Endothelial cell of umbilical vein (primary cell): ENCODE results near the gene MTREX. TPM values are rescaled to one million over a fixed set of nuclear protein-coding genes. Genes with fewer than 3 reads are reported as not detected.

Experiments used
- BruUV-seq: library from RNA; stranded (reverse); fragments of 400-500 nt; replicated peaks from 2 replicates; lab custom pipeline; 2021; lab: Mats Ljungman, UMichigan
- CTCF ChIA-PET: fragments of 300-600, 350-600 bp; sonication (Branson Sonifier 250); formaldehyde crosslinking; loops from one replicate; lab custom pipeline; 2021; ENCODE audit warnings: antibody characterized with exemption, inconsistent platforms; lab: Charles Lee
- POLR2A ChIA-PET: fragments of 300-600, 350-600 bp; sonication (Branson Sonifier 250); formaldehyde crosslinking; loops from one replicate; lab custom pipeline; 2021; ENCODE audit warnings: antibody characterized with exemption, inconsistent platforms; lab: Charles Lee
- DNase-seq: peaks from one replicate; pipeline ENCODE4 v3.0.0-alpha.2; 2011; ENCODE audit warnings: low read depth, low spot score
- FAIRE-seq: peaks from 2 replicates; lab custom pipeline; 2011; peaks lifted over from hg19 to GRCh38; lab: Jason Lieb, UNC
- H2AFZ ChIP-seq: 2 replicates; pipeline ENCODE4 v1.6.0; 2012; ENCODE audit warnings: low read depth, low read length, control low read depth, inconsistent platforms
- H3K27ac ChIP-seq: 2 replicates; pipeline ENCODE4 v1.5.1; 2011; ENCODE audit warnings: low read depth, mild to moderate bottlenecking, control low read depth, low read length, moderate library complexity; ENCODE audit not compliant: insufficient read depth
- H3K27me3 ChIP-seq, 2 experiments: 2 replicates each; pipeline versions ENCODE4 v1.6.0 to v1.6.1; 2011; ENCODE audit warnings: low read length in 2 of 2, mixed read lengths in 1 of 2; ENCODE audit not compliant: control insufficient read depth in 2 of 2, insufficient read depth in 2 of 2
- H3K36me3 ChIP-seq, 2 experiments: 2 replicates in 1 of 2; 3 replicates in 1 of 2; pipeline ENCODE4 v1.5.1; 2011; ENCODE audit warnings: low read length in 2 of 2, mild to moderate bottlenecking in 1 of 2, moderate library complexity in 1 of 2; ENCODE audit not compliant: control insufficient read depth in 2 of 2, insufficient read depth in 2 of 2; ENCODE audit errors: extremely low read depth in 1 of 2
- H3K4me1 ChIP-seq: 3 replicates; pipeline ENCODE4 v1.5.1; 2011; ENCODE audit warnings: mild to moderate bottlenecking, low read length; ENCODE audit not compliant: control insufficient read depth, insufficient read depth; ENCODE audit errors: extremely low read depth
- H3K4me2 ChIP-seq: 2 replicates; pipeline ENCODE4 v1.6.1; 2011; ENCODE audit warnings: low read length, control low read depth, mixed read lengths; ENCODE audit not compliant: insufficient read depth
- H3K4me3 ChIP-seq, 3 experiments: fragments of 200-600 bp in 1 of 3; sonication (generic), shearing (Covaris generic) in 1 of 3; replicated peaks in 1 of 3; 2 replicates each; pipeline ENCODE4 v1.5.1; 2011 to 2016; ENCODE audit warnings: control low read depth in 3 of 3, low read length in 3 of 3, mild to moderate bottlenecking in 2 of 3, inconsistent platforms in 1 of 3, low read depth in 1 of 3, moderate library complexity in 1 of 3; ENCODE audit not compliant: insufficient read depth in 1 of 3
- H3K79me2 ChIP-seq: 2 replicates; pipeline ENCODE4 v1.6.0; 2012; ENCODE audit warnings: low read length, inconsistent platforms; ENCODE audit not compliant: control insufficient read depth, insufficient read depth
- H3K9ac ChIP-seq: replicated peaks from 2 replicates; pipeline ENCODE3; 2011; ENCODE audit warnings: low read length, control low read depth; ENCODE audit not compliant: insufficient read depth; ENCODE audit errors: extremely low read depth
- H3K9me1 ChIP-seq: replicated peaks from 3 replicates; pipeline ENCODE4 v1.6.0; 2011; ENCODE audit warnings: mild to moderate bottlenecking, low read length; ENCODE audit not compliant: control insufficient read depth, insufficient read depth; ENCODE audit errors: extremely low read depth
- H3K9me3 ChIP-seq: replicated peaks from 2 replicates; pipeline ENCODE4 v1.5.1; 2012; ENCODE audit warnings: low read length, inconsistent platforms; ENCODE audit not compliant: control insufficient read depth, insufficient read depth
- H4K20me1 ChIP-seq: replicated peaks from 2 replicates; pipeline ENCODE3; 2011; ENCODE audit warnings: mild to moderate bottlenecking, low read length; ENCODE audit not compliant: control insufficient read depth, insufficient read depth; ENCODE audit errors: extremely low read depth
- CTCF ChIP-seq, 2 donors: IDR thresholded peaks; 1 replicate in 1 of 2; 2 replicates in 1 of 2; pipeline ENCODE4 v1.5.1; 2011; ENCODE audit warnings: low read length in 2 of 2, mild to moderate bottlenecking in 2 of 2, moderate library complexity in 2 of 2, control low read depth in 1 of 2, inconsistent platforms in 1 of 2, low read depth in 1 of 2; ENCODE audit not compliant: insufficient read depth in 1 of 2; ENCODE audit errors: extremely low read depth in 1 of 2
- EZH2 ChIP-seq: IDR thresholded peaks from 2 replicates; pipeline ENCODE4 v1.6.1; 2012; ENCODE audit warnings: borderline replicate concordance, low read depth, mild to moderate bottlenecking, moderate library complexity, low read length, inconsistent platforms; ENCODE audit not compliant: severe bottlenecking
- FOS ChIP-seq: IDR thresholded peaks from 2 replicates; pipeline ENCODE4 v1.6.1; 2011; ENCODE audit warnings: mild to moderate bottlenecking, low read length, moderate library complexity, borderline replicate concordance; ENCODE audit not compliant: insufficient read depth
- GATA2 ChIP-seq: IDR thresholded peaks from 2 replicates; pipeline ENCODE4 v1.7.0; 2011; ENCODE audit warnings: low read depth, mild to moderate bottlenecking, moderate library complexity, mixed read lengths, low read length; ENCODE audit not compliant: insufficient read length, insufficient read depth
- JUN ChIP-seq: IDR thresholded peaks from 2 replicates; pipeline ENCODE4 v1.6.1; 2011; ENCODE audit warnings: borderline replicate concordance, low read depth; ENCODE audit not compliant: insufficient read length, insufficient read depth
- MYC ChIP-seq: IDR thresholded peaks from one replicate; pipeline ENCODE4 v1.6.1; 2011; ENCODE audit warnings: mild to moderate bottlenecking, low read depth, low read length
- POLR2A ChIP-seq: IDR thresholded peaks from 2 replicates; pipeline ENCODE4 v1.6.1; 2012; ENCODE audit warnings: low read depth, mild to moderate bottlenecking, control low read depth, low read length
- POLR2AphosphoS5 ChIP-seq: IDR thresholded peaks from 2 replicates; pipeline ENCODE4 v1.6.1; 2012; ENCODE audit warnings: low read depth, mild to moderate bottlenecking, control low read depth, low read length, moderate library complexity; ENCODE audit not compliant: insufficient read depth
- dilution Hi-C: fragments of 300-500 bp; cut with MboI; formaldehyde crosslinking; loops from one replicate; pipeline ENCODE4 v1.15.0; 2019; ENCODE audit warnings: low sequenced_read_pairs; ENCODE audit not compliant: extremely low pct_ligation_motif_present
- intact Hi-C: fragments of 100-400 bp; cut with micrococcal nuclease; formaldehyde crosslinking; loops from one replicate; pipeline ENCODE4 v1.10.0; 2022
- polyA plus RNA-seq, 4 experiments: library from polyadenylated mRNA; depleted of rRNA in 3 of 4; stranded (reverse) in 3 of 4; unstranded in 1 of 4; fragments of >200 nt; gene quantifications; 2 replicates each; pipeline versions ENCODE4 v1.2.1 to v1.2.3, GENCODE V29; 2011 to 2012; ENCODE audit warnings: missing spikeins in 1 of 4
- total RNA-seq: library from RNA; stranded (reverse); gene quantifications from 2 replicates; pipeline ENCODE4 v1.2.3, GENCODE V29; 2021

Gene MTREX
- total and polyA plus RNA-seq, 2 donors (not counting 3 experiments of a cell fraction or from before 2014, with no cell fraction given), result 9.8 to 76.3 TPM

- Histone ChIP-seq H4K20me1 (peaks cover 6% of the 10 kb centered on the region), H3K4me3 (no peak overlapping the region), H2AFZ (no peak overlapping the region), H3K9me1 (no peaks in the 10 kb centered on the region), H3K9ac (no peak overlapping the region), H3K27ac (no peak overlapping the region), H3K9me3 (peaks cover 6% of the 10 kb centered on the region), H3K27me3 (no peaks in the 10 kb centered on the region), H3K36me3 (peaks cover 0 to 3% of the 10 kb centered on the region in 2 experiments), H3K4me2 (peak overlapping the region; percentile 80), H3K79me2 (peaks cover 79% of the 10 kb centered on the region), H3K4me1 (peaks cover 42% of the 10 kb centered on the region)
- POLR2A ChIA-PET, result no interaction called here
- FAIRE-seq (no peak), DNase-seq (no peak)
- dilution Hi-C loops, result no loop called here
- BruUV-seq, result no TSS peak
- CTCF ChIA-PET, result no interaction called here
- intact Hi-C loops, result no loop called here
- TF ChIP-seq FOS (no peak), POLR2AphosphoS5 (no peak), POLR2A (no peak), JUN (no peak), GATA2 (no peak), EZH2 (no peak), MYC (no peak), CTCF (IDR thresholded peaks at IDR 0.05; ENCODE audit: extremely low read depth in 1 of 2, insufficient read depth in 1 of 2, low read depth in 1 of 2, low read length in 2 of 2) (no peak)
Measured at GRCh38 chr5:55304584-55304983, 3.2 kb upstream of the MTREX start.
